Skeletal muscle satellite cell (primary cell): ENCODE data around the gene UBAP1L.
"Not testable (repeated sequence)": the region's sequence is repeated elsewhere in the genome, so short reads cannot be mapped to it uniquely, and the experiment has no call there.

Source experiments
- H3K27me3 ChIP-seq: 2 replicates; pipeline ENCODE4 v1.7.0; 2013; ENCODE audit warnings: low read length; ENCODE audit not compliant: control insufficient read depth, insufficient read depth
- H3K36me3 ChIP-seq: 2 replicates; pipeline ENCODE4 v1.7.0; 2013; ENCODE audit warnings: mild to moderate bottlenecking, control low read depth, low read length; ENCODE audit not compliant: insufficient read depth
- H3K4me1 ChIP-seq: 2 replicates; pipeline ENCODE4 v1.7.0; 2013; ENCODE audit warnings: low read length; ENCODE audit not compliant: control insufficient read depth, insufficient read depth
- H3K4me2 ChIP-seq: 2 replicates; pipeline ENCODE4 v1.7.0; 2013; ENCODE audit warnings: mild to moderate bottlenecking, low read length
- H3K4me3 ChIP-seq: 2 replicates; pipeline ENCODE4 v1.7.0; 2013; ENCODE audit warnings: low read length
- H3K9ac ChIP-seq: 2 replicates; pipeline ENCODE4 v1.7.0; 2013; ENCODE audit warnings: mild to moderate bottlenecking, low read depth, low read length, moderate library complexity
- H3K9me3 ChIP-seq: replicated peaks from 2 replicates; pipeline ENCODE4 v1.7.0; 2013; ENCODE audit warnings: mild to moderate bottlenecking, control low read depth, low read length

UBAP1L gene

DNA sequence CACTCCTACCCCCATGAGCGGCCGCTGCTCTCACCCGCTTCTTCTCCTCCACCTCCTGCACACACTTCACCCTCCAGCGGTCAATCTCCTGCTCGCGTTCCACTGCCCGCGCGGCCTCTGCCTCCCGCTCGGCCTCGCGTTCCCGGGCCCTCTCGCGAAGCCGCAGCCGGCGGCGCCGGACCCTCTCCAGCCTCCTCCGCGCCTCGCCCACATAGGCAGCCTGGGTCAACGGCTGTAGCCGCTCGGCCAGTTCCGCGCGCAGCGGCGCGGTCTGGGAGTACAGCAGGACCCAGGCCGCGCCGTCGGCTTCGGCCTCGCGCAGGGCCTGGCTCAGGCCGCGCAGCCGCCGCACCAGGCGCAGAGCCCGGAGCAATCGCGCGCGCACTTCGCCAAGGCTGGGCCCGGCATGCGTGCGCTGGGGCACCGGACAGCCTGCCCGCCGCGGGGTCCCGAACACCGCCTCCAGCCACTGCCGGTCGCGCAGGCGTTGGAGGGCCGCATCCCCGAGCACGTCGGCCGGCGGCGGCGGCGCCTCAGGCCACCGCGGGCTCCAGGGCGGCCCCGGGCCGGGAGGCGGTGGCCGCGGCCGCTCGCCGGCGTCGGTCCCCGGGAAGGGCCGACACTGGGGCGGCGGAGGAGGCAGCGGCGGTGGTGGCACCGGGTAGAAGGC lies 18.0 kb upstream of the UBAP1L start:
- Histone ChIP-seq H3K4me3 (peak overlapping the region; percentile 89), H3K36me3 (peaks cover 20% of the 10 kb centered on the region), H3K9ac (peak overlapping the region; percentile 86), H3K4me2 (peak overlapping the region; percentile 95), H3K4me1 (peaks cover 4% of the 10 kb centered on the region), H3K27me3 (no peaks in the 10 kb centered on the region), H3K9me3 (no peaks in the 10 kb centered on the region)

DNA sequence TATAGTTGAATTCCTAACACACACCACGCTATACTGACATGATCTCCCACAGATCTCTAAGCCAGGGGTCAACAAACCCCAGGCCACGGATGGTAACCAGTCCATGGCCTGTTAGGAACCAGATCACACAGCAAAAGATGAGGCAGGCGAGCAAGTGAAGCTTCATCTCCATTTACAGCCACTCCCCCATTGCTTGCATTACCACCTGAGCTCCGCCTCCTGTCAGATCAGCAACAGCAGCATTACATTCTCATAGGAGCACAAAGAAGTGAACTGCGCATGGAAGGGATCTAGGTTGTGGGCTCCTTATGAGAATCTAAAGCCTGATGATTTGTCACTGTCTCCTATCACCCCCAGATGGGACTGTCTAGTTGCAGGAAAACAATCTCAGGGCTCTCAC lies 15.9 kb upstream of the UBAP1L start:
- Histone ChIP-seq H3K4me1 (peaks cover 4% of the 10 kb centered on the region), H3K9ac (no peak overlapping the region), H3K36me3 (peaks cover 33% of the 10 kb centered on the region), H3K27me3 (no peaks in the 10 kb centered on the region), H3K4me3 (no peak overlapping the region), H3K4me2 (no peak overlapping the region), H3K9me3 (no peaks in the 10 kb centered on the region)

DNA sequence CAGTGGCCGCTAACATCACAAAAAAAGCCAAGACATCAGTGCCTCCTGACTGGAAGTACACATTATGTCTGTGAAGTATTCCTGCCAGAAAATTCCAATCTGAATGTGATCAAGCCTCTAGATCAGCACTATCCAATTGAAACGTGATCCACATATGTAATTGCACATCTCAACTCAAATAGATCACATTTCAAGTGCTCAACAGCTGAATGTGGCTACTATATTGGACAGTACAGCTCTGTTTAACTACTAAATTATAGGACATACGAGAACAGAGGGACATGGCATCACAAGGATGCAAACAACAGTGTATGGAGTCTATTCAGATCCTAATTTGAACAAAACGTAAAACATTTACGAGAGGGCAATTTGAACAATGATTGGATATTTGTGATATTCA lies 542 bp upstream of the UBAP1L start:
- H3K9ac ChIP-seq, result no peak overlapping the region
- H3K27me3 ChIP-seq, result no peaks in the 10 kb centered on the region
- no peak overlapping the region for H3K4me3 ChIP-seq
- peaks cover 65% of the 10 kb centered on the region for H3K36me3 ChIP-seq
- H3K4me1 ChIP-seq, result no peaks in the 10 kb centered on the region
- no peaks in the 10 kb centered on the region for H3K9me3 ChIP-seq
- no peak overlapping the region for H3K4me2 ChIP-seq

DNA sequence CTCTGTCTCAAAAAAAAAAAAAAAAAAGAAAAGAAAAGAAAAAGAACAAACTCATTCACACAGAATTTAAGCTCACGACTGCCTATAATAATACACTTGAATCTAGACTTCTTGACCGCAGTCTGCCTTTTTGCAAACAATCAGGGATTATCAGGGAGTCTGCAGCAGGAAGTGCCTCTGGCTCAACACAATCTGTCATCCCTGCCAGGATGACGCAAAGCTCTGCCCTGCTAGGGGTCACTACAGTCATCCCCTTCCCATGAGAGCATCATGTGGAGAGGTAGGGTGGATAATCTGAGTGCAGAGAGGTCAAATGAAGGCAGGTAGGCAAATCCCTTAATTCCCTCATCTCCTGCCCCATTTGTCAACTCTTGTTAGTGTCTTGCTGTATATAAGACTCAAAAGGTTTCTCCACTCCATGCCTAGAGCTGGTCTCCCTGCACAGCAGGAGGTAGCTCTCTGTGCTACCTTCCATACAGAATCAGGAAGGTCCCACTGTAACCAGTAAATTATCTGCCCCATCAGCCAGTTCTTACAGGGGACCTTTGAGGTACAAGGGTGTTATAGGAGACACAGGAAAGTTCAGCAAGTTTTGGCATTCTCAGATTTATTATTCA lies 4.2 kb downstream of the UBAP1L start:
- Histone ChIP-seq H3K4me2 (no peak overlapping the region), H3K4me1 (no peaks in the 10 kb centered on the region), H3K36me3 (peaks cover 34% of the 10 kb centered on the region), H3K9ac (no peak overlapping the region), H3K9me3 (no peaks in the 10 kb centered on the region), H3K4me3 (no peak overlapping the region), H3K27me3 (no peaks in the 10 kb centered on the region)

DNA sequence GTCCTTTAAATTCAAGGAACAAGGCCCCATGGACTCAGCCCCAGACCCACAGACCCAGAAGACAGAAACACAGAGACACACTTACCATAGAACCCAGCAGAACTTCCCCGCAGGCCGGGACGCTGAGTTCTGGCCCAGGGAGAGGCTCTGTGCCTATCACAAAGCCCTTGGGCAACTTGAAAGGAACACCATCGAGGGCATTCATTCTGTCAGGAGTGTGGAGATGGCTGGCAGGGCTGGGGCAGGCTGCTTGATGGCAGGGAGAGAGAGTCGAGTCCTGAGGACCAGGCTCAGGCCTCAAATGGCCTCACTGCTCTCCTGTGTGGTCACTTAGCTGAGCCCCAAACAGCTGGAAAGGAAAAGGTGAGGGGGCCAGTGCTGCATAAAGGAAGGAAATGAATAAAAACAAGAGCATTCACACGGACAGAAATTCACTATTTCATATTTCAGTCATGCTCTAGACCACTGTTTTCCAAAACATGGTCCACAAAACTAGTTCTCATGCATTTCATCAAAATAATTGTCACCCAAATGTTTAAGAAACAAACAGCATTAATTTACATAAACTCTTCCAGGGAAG lies 8.9 kb downstream of the UBAP1L start:
- Histone ChIP-seq H3K4me2 (no peak overlapping the region), H3K4me1 (no peaks in the 10 kb centered on the region), H3K4me3 (no peak overlapping the region), H3K27me3 (no peaks in the 10 kb centered on the region), H3K36me3 (peaks cover 18% of the 10 kb centered on the region), H3K9ac (no peak overlapping the region), H3K9me3 (no peaks in the 10 kb centered on the region)

DNA sequence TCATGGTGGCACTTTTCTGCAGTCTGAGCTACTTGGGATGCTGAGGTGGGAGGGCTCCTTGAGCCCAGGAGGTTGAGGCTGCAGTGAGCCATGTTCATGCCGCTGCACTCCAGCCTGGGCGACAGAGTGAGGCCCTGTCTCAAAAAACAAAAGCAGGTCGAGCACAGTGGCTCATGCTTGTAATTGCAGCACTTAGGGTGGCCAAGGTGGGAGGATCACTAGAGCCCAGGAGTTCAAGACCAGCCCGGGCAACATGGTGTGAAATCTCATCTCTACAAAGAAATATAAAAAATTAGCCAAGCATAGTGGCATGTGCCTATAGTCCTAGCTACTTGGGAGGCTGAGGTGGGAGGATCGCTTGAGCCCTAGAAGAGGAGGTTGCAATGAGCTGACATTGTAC lies 10.0 kb downstream of the UBAP1L start:
- Histone ChIP-seq H3K27me3 (no peaks in the 10 kb centered on the region), H3K9ac (no peak overlapping the region), H3K9me3 (no peaks in the 10 kb centered on the region), H3K4me1 (no peaks in the 10 kb centered on the region), H3K4me3 (no peak overlapping the region), H3K36me3 (peaks cover 28% of the 10 kb centered on the region), H3K4me2 (no peak overlapping the region)

DNA sequence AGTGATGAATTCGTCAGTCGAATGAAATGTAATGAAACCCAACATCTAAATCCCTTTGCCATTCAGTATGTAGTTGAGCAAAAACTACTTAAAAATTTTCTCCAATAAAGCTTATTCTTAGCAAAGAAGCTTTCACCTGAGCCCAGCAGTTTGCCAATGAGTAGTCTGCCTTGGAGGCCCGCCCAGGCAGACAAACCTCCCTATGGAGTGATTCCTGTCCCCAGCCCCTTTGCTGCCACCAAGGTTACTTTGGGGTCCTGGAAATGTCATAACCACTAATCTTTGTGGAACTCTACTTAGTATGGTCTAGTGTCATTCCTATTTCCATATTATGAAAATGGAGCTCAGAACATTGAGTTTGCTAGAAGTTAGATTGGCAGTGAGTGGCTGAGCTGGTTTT lies 12.1 kb downstream of the UBAP1L start:
- Histone ChIP-seq H3K9ac (no peak overlapping the region), H3K9me3 (no peaks in the 10 kb centered on the region), H3K36me3 (peaks cover 44% of the 10 kb centered on the region), H3K4me3 (no peak overlapping the region), H3K27me3 (no peaks in the 10 kb centered on the region), H3K4me1 (no peaks in the 10 kb centered on the region), H3K4me2 (no peak overlapping the region)

DNA sequence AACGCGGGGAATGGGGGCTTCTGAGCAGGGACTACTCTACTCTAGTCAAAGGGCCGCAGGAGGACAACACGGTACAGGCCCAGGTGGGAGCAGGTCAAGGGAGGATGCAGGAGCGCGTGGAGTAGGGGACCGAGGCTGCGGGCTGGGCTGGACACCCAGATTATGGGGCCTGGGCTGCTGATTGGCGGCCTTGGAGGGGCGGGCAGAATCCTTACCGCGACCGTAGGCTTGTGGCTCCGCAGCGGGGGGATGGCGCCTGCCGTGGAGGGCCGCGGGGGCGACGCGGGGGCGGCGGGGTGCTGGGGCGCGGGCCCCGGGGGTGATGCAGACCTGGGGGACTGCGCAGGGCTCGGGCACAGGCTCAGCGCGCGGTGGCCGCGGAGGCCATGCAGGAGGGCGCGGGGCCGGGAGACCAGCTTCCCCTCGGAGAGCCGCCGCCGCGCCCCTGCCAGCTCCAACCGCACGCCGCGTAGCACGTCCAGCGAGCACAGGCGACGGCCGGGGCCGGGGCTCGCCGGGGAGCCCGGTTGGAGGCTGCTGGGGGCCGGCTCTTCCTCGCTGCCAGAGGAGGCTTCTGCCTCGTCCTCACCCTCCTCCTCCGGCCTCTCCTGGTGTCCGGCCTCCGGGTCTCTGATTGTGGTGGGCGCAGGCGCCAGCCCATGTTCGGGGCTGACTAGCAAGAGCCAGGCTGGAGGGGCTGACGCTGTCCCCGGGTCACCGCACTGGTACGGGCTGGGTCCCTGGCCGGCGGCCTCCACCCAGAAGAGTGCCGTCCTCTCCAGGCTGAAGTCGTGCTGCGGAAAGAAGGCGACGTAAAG lies 12.9 kb downstream of the UBAP1L start:
- peaks cover 52% of the 10 kb centered on the region for H3K36me3 ChIP-seq
- H3K27me3 ChIP-seq, result no peaks in the 10 kb centered on the region
- no peaks in the 10 kb centered on the region for H3K4me1 ChIP-seq
- H3K4me3 ChIP-seq, result no peak overlapping the region
- H3K9ac ChIP-seq, result no peak overlapping the region
- no peak overlapping the region for H3K4me2 ChIP-seq
- H3K9me3 ChIP-seq, result no peaks in the 10 kb centered on the region

DNA sequence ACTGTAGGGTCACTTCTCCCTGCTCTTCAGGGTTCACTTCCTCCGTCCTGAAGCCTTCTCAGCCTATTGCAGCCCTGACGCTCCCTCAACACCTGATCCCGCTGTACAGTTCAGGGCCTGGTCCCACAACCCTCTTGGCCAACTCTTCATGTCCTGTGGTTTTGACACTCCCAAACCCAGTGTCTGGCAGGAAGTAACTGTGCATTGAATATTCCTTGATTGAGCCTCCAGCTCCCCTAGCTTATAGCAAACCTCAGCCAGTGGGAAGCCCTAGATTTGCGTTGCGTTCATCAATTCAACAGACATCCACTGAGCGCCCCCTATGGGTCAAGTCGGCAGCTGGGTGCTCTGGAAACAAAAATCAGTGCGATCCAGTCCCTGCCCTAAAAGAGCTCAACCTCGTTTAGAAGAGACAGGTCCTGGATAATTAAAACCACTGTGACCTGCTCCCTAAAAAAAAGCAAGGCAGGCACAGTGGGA lies 13.5 kb downstream of the UBAP1L start:
- H3K4me3 ChIP-seq, result no peak overlapping the region
- H3K27me3 ChIP-seq, result no peaks in the 10 kb centered on the region
- no peak overlapping the region for H3K9ac ChIP-seq
- no peak overlapping the region for H3K4me2 ChIP-seq
- H3K36me3 ChIP-seq, result peaks cover 54% of the 10 kb centered on the region
- no peaks in the 10 kb centered on the region for H3K4me1 ChIP-seq
- no peaks in the 10 kb centered on the region for H3K9me3 ChIP-seq

DNA sequence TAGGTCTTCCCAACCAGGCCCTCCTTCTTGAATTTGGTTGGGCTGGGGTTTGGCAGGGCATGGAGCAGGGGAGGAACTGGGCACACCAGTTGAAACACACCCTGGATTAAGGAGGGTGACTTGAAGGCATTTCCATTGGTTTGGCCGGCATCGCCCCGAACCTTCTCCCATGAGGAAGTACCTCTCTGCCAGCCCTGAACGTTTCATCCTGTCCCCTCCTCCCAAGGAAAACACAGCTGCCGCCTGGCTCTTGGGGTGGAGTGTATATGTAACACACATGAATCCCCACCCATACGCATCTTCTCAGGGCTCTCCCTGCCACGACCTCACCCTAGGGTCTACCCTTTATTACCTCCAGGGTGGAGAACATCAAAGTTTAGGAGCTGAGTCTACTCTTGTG lies 14.6 kb downstream of the UBAP1L start:
- H3K27me3 ChIP-seq, result no peaks in the 10 kb centered on the region
- peaks cover 46% of the 10 kb centered on the region for H3K36me3 ChIP-seq
- no peak overlapping the region for H3K4me2 ChIP-seq
- no peaks in the 10 kb centered on the region for H3K9me3 ChIP-seq
- no peaks in the 10 kb centered on the region for H3K4me1 ChIP-seq
- H3K9ac ChIP-seq, result no peak overlapping the region
- no peak overlapping the region for H3K4me3 ChIP-seq

DNA sequence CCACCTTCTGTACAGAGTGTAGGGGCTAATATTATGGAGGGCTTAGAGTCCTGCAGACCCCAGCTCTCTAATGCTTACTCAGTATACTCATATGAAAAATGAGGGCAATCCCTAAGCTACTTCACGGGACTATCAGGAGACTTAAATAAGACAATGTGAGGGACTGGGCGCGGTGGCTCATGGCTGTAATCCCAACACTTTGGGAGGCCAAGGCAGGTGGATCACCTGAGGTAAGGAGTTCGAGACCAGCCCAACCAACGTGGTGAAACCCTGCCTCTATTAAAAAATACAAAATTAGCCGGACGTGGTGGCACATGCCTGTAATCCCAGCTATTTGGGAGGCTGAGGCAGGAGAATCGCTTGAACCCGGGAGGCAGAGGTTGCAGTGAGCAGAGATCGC lies 15.2 kb downstream of the UBAP1L start:
- not testable (repeated sequence) for H3K4me2 ChIP-seq, H3K27me3 ChIP-seq, H3K9ac ChIP-seq, H3K4me1 ChIP-seq, H3K4me3 ChIP-seq, H3K9me3 ChIP-seq
- peaks cover 45% of the 10 kb centered on the region for H3K36me3 ChIP-seq
